Measurements from ENCODE around the gene CRABP1.

DNA sequence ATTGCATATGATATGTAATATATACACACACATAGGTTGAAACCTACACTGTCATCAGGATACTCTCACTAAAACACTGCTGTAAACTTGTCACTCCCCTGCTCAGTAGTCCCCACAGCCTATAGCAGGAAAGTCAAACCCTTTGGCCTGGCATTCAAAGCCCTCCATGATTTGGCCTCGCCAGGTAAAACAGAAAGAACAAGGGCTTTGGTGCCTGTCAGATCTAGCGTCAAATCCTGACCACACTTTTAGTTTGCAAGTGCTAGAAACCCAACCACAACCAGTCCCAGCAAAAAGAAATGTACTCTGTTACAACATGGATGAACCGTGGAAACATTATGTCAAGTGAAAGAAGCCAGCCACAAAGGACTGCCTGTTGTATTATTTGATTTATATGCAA is 11.4 kb downstream of the CRABP1 start:
- no peak for TF ChIP-seq POLR2A (IDR thresholded peaks at IDR 0.05)
- TF ChIP-seq, protein P1, sequence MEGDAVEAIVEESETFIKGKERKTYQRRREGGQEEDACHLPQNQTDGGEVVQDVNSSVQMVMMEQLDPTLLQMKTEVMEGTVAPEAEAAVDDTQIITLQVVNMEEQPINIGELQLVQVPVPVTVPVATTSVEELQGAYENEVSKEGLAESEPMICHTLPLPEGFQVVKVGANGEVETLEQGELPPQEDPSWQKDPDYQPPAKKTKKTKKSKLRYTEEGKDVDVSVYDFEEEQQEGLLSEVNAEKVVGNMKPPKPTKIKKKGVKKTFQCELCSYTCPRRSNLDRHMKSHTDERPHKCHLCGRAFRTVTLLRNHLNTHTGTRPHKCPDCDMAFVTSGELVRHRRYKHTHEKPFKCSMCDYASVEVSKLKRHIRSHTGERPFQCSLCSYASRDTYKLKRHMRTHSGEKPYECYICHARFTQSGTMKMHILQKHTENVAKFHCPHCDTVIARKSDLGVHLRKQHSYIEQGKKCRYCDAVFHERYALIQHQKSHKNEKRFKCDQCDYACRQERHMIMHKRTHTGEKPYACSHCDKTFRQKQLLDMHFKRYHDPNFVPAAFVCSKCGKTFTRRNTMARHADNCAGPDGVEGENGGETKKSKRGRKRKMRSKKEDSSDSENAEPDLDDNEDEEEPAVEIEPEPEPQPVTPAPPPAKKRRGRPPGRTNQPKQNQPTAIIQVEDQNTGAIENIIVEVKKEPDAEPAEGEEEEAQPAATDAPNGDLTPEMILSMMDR (IDR thresholded peaks at IDR 0.05): no peak
